Ishikawa (cell line): ENCODE data around the gene ARNT2.

ENCODE experiments used
- CEBPB ChIP-seq: IDR thresholded peaks from 2 replicates; pipeline ENCODE4 v1.6.1; 2012
- CREB1 ChIP-seq: IDR thresholded peaks from 2 replicates; pipeline ENCODE4 v1.6.1; 2012; ENCODE audit warnings: low read depth
- EGR1 ChIP-seq: IDR thresholded peaks from 2 replicates; pipeline ENCODE4 v1.6.1; 2012
- EP300 ChIP-seq: IDR thresholded peaks from 2 replicates; pipeline ENCODE4 v1.6.1; 2012; ENCODE audit warnings: borderline replicate concordance
- FOXM1 ChIP-seq: IDR thresholded peaks from 2 replicates; pipeline ENCODE4 v1.6.1; 2012; ENCODE audit warnings: low read depth, borderline replicate concordance
- NFIC ChIP-seq: IDR thresholded peaks from 2 replicates; pipeline ENCODE4 v1.6.1; 2012
- RAD21 ChIP-seq: IDR thresholded peaks from 2 replicates; pipeline ENCODE4 v1.6.1; 2012; ENCODE audit warnings: low read depth
- TAF1 ChIP-seq: IDR thresholded peaks from 2 replicates; pipeline ENCODE4 v1.6.1; 2012; ENCODE audit warnings: low read depth, mild to moderate bottlenecking
- TCF12 ChIP-seq: IDR thresholded peaks from 2 replicates; pipeline ENCODE4 v1.6.1; 2012; ENCODE audit warnings: low read depth
- TEAD4 ChIP-seq: IDR thresholded peaks from 2 replicates; pipeline ENCODE4 v1.6.1; 2012
- YY1 ChIP-seq: IDR thresholded peaks from 2 replicates; pipeline ENCODE4 v1.6.1; 2012; ENCODE audit warnings: low read depth
- ZBTB7A ChIP-seq: IDR thresholded peaks from 2 replicates; pipeline ENCODE4 v1.6.1; 2012; ENCODE audit warnings: low read depth
- TF ChIP-seq, protein P1 (sequence below): IDR thresholded peaks from 2 replicates; pipeline ENCODE4 v1.6.1; 2012
- TF ChIP-seq, protein P2 (sequence below): IDR thresholded peaks from 2 replicates; pipeline ENCODE4 v1.6.1; 2012
- TF ChIP-seq, protein P3 (sequence below): IDR thresholded peaks from 2 replicates; pipeline ENCODE4 v1.6.1; 2012; ENCODE audit warnings: low read depth, mild to moderate bottlenecking

Gene ARNT2

DNA sequence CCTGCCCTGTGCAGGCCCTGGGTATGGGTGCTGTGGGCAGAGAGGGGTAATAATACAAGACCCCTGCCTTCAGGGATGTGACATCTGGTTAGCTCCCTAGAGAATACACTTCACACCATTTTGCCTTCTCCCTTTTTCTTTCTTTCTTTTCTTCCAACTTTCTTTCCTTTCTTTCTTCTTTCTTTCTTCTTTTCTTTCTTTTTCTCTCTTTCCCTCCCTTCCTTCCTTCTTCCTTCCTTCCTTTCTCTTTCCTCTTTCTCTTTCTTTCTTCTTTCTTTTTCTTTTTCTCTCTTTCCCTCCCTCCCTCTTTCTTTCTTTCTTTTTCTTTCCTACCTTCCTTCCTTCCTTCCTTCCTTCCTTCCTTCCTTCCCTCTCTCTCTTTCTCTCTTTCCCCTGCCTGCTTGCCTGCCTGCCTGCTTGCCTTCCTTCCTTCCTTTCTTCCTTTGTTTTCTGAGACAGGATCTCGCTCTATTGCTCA, 222.5 kb downstream of the ARNT2 start:
- TF ChIP-seq, protein P1, sequence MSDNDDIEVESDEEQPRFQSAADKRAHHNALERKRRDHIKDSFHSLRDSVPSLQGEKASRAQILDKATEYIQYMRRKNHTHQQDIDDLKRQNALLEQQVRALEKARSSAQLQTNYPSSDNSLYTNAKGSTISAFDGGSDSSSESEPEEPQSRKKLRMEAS: no peak
- TF ChIP-seq CEBPB (no peak), CREB1 (no peak), EP300 (no peak), TAF1 (no peak), TCF12 (no peak), YY1 (no peak), FOXM1 (no peak), TEAD4 (no peak), EGR1 (no peak), NFIC (no peak)
- TF ChIP-seq, protein P2, sequence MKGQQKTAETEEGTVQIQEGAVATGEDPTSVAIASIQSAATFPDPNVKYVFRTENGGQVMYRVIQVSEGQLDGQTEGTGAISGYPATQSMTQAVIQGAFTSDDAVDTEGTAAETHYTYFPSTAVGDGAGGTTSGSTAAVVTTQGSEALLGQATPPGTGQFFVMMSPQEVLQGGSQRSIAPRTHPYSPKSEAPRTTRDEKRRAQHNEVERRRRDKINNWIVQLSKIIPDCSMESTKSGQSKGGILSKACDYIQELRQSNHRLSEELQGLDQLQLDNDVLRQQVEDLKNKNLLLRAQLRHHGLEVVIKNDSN: no peak

DNA sequence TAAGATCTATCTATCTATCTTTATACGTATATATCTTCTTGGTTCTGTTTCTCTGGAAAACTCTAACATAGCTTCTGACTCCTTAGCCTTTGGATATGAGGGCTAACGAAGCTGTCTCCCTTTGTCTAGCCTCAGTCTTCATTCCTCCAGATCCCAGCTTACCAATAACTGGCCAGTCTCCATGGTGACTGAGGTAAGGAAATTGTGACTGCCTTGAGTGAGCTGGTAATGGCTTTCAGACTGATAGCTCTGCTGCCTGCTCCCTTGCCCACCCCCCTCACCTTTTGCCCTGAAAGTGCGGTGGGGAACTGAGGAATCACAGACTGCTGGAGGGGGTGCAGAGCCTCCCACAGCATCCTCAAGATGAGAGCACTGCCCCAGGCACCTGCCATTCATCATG, 225.2 kb downstream of the ARNT2 start:
- TF ChIP-seq CEBPB (no peak), FOXM1 (no peak), EGR1 (no peak), YY1 (no peak), NFIC (no peak), TEAD4 (no peak), EP300 (no peak), CREB1 (no peak), RAD21 (no peak), TAF1 (no peak), TCF12 (no peak), ZBTB7A (no peak)
- TF ChIP-seq, protein P3, sequence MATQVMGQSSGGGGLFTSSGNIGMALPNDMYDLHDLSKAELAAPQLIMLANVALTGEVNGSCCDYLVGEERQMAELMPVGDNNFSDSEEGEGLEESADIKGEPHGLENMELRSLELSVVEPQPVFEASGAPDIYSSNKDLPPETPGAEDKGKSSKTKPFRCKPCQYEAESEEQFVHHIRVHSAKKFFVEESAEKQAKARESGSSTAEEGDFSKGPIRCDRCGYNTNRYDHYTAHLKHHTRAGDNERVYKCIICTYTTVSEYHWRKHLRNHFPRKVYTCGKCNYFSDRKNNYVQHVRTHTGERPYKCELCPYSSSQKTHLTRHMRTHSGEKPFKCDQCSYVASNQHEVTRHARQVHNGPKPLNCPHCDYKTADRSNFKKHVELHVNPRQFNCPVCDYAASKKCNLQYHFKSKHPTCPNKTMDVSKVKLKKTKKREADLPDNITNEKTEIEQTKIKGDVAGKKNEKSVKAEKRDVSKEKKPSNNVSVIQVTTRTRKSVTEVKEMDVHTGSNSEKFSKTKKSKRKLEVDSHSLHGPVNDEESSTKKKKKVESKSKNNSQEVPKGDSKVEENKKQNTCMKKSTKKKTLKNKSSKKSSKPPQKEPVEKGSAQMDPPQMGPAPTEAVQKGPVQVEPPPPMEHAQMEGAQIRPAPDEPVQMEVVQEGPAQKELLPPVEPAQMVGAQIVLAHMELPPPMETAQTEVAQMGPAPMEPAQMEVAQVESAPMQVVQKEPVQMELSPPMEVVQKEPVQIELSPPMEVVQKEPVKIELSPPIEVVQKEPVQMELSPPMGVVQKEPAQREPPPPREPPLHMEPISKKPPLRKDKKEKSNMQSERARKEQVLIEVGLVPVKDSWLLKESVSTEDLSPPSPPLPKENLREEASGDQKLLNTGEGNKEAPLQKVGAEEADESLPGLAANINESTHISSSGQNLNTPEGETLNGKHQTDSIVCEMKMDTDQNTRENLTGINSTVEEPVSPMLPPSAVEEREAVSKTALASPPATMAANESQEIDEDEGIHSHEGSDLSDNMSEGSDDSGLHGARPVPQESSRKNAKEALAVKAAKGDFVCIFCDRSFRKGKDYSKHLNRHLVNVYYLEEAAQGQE: no peak
- TF ChIP-seq, protein P1: no peak

DNA sequence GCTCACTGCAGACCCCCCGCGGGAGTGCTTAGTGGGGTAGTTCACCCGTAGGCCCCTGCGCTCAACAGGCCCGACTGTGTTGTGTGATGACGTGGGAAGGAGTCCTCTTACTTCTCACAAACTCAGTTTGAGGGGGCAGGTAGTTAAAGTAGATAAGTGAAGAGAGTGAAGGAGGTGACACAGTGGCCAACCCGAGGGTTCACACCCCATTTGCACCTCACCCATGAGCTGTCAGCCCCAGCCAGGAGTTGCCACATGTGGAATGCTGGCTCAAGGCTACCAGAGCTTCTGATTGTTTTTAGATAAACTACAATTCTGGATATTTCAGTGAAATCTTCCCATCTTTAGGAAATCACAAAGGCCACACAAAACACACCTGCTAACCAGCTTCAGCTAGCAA, 226.8 kb downstream of the ARNT2 start:
- no peak for TF ChIP-seq ZBTB7A
- TF ChIP-seq FOXM1: no peak
- TF ChIP-seq, protein P2: no peak
- TF ChIP-seq, protein P1: no peak
- no peak for TF ChIP-seq TCF12
- TF ChIP-seq TEAD4: no peak
- TF ChIP-seq CREB1: no peak
- TF ChIP-seq, protein P3: no peak
- TF ChIP-seq NFIC: no peak
- no peak for TF ChIP-seq EGR1
- TF ChIP-seq EP300: no peak
- no peak for TF ChIP-seq YY1
- TF ChIP-seq CEBPB: no peak
- no peak for TF ChIP-seq TAF1
- no peak for TF ChIP-seq RAD21

DNA sequence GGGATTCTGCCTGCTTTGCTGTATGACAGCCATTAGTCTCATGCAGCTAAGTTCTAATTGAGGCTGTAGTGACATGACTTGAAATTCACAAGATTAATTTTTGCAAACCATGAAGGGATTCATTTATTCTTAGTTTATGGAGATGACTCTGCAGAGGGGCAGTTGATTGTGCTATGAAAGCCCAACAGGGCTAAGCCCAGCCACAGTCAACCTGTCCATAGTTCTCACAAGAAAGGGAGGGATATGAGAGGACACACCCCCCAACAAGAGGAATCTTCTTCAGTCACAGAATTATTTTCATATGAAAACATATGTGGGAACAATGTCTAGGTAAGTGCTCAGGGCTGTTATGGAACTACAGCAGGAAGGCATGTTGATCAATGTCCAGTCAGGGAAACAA, 229.0 kb downstream of the ARNT2 start:
- no peak for TF ChIP-seq CEBPB
- TF ChIP-seq TEAD4: no peak
- TF ChIP-seq, protein P3: no peak
- no peak for TF ChIP-seq RAD21
- TF ChIP-seq EGR1: no peak
- TF ChIP-seq YY1: no peak
- no peak for TF ChIP-seq NFIC
- TF ChIP-seq ZBTB7A: no peak
- no peak for TF ChIP-seq FOXM1
- no peak for TF ChIP-seq CREB1
- TF ChIP-seq, protein P1: no peak
- no peak for TF ChIP-seq TCF12
- TF ChIP-seq, protein P2: no peak
- TF ChIP-seq EP300: no peak
- TF ChIP-seq TAF1: no peak
